HG03565 (cell line): ENCODE results near the gene VIPR2.
"Not testable (repeated sequence)": the region's sequence is repeated elsewhere in the genome, so short reads cannot be mapped to it uniquely, and the experiment has no call there.

ENCODE experiments used
- ATAC-seq: cut with Tn5 transposase; IDR thresholded peaks from one replicate; pipeline ENCODE4 v1.9.1; 2021; ENCODE audit warnings: mild to moderate bottlenecking, moderate library complexity; ENCODE audit not compliant: unreplicated experiment

The VIPR2 gene

GRCh38 chr7:159105832-159106811 is 38.5 kb downstream of the VIPR2 start:
- ATAC-seq = no peak

- no peak for ATAC-seq
Observed at GRCh38 chr7:159105066-159105780, 39.4 kb downstream of the VIPR2 start.

DNA sequence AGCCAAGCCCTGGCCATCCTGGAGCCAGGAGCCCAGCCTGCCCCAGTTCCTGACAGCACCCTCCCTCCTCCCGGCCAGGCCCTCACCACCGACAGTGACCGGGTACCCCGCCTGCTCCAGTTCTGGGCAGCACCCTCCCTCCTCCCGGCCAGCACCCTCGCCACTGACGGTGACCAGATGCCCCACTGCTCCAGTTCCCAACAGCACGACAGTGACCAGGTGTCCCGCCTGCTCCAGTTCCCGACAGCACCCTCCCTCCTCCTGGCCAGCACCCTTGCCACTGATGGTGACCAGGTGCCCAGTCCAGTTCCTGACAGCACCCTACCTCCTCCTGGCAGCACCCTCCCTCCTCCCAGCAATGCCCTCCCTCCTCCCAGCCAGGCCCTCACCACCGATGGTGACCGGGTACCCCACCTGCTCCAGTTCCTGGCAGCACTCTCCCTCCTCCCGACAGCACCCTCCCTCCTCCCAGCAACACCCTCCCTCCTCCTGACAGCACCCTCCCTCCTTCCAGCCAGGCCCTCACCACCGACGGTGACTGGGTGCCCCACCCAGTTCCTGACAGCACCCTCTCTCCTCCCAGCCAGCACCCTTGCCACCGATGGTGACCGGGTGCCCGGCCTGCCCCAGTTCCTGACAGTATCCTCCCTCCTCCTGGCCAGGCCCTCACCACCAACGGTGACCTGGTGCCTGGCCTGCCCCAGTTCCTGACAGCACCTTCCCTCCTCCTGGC is 40.3 kb downstream of the VIPR2 start:
- no peak for ATAC-seq

DNA sequence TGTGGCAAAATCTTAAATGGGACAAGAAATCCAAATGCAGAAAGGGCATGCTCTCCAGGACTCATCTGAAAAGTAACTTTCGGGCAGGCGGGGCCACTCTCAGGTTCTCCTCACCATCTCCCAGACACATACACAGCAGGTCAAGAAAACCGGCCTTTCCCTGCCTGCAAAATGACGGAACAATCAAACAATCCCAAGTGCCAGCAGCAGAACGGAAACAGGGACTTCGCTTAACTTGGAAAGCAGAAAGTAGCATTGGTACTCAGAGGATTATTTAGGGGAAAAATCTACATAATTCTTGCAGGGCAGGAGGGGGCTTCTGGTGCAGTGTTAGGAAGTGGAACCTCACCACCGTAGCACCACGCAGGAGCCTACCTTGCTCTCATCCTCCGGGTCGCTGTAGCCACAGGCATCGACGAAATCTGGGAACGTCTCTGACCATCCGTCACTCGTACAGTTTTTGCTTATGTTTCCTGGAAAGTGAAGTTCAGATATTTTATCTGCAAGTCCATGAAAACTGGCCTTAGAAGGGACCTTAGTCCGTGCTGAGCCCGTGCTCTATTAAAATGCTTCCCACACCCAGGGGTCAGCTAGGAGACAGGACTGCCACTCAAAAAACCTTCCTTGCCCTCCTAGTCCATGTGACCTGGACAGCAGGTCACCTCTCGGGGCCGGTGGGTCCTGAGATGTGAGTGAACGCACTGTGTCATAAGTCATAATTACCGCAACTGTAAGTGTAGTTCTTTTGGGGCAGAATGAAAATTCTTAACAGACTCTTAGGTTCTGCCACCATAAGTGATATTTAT is 41.1 kb downstream of the VIPR2 start:
- ATAC-seq = no peak

DNA sequence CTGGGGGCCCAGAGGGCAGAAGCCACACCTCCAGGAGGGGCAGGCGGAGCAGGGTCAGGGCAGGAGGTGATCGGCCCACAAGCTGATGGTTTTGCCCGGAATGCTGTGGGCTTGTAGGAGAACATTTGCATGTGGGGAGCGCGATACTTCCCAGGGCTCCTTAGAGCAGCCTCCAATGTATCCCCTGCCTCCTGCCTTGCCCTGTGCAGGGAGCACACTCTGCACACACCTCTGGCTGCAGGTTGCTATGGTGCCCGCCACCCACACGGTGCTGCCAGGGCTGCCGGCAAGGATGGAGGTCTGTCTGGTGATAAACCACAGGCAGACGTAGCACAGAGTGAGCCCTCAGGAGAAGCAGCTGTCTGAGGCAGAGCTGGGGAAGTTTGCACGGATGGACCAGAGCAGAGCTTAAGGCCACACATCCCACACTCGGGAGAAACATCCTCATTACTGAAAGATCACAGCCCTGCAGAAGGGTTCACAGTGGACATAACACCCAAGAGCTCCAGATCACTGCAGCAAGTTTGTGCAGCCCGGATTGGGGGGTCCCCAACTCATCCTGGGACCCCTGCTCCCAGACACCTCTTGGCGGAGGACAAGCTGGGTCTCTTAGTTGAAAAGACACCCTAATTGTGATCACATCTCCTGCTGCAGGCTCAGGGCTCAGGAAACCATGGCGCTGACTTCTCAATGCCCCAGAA is 41.8 kb downstream of the VIPR2 start:
- no peak for ATAC-seq

- ATAC-seq = not testable (repeated sequence)
Observed at GRCh38 chr7:159101661-159102091, 43.0 kb downstream of the VIPR2 start.

- ATAC-seq = not testable (repeated sequence)
Observed at GRCh38 chr7:159101083-159101395, 43.6 kb downstream of the VIPR2 start.

DNA sequence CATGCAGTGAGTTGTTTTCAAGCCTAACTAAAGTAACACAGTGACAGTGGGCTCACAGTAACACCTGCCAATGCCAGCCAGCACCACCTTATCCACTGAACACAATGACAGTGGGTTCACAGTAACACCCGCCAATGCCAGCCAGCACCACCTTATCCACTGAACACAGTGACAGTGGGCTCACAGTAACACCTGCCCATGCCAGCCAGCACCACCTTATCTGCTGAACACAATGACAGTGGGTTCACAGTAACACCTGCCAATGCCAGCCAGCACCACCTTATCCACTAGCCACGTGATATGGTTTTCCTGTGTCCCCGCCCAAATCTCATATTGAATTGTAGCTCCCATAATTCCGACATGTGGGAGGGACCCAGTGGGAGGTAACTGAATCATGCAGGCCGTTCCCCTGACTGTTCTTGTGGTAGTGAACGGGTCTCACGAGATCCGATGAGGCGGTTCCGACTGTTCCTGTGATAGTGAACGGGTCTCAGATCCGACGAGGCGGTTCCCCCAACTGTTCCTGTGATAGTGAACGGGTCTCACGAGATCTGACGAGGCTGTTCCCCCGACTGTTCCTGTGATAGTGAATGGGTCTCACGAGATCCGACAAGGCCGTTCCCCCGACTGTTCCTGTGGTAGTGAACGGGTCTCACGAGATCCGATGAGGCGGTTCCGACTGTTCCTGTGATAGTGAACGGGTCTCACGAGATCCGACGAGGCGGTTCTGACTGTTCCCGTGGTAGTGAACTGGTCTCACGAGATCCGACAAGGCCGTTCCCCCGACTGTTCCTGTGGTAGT is 44.2 kb downstream of the VIPR2 start:
- ATAC-seq = not testable (repeated sequence)

GRCh38 chr7:159099711-159100231 is 44.9 kb downstream of the VIPR2 start:
- no peak for ATAC-seq

- ATAC-seq = no peak
Observed at GRCh38 chr7:159098811-159099655, 45.6 kb downstream of the VIPR2 start.

GRCh38 chr7:159098424-159098786 is 46.3 kb downstream of the VIPR2 start:
- no peak for ATAC-seq

GRCh38 chr7:159097661-159098423 is 46.8 kb downstream of the VIPR2 start:
- no peak for ATAC-seq

DNA sequence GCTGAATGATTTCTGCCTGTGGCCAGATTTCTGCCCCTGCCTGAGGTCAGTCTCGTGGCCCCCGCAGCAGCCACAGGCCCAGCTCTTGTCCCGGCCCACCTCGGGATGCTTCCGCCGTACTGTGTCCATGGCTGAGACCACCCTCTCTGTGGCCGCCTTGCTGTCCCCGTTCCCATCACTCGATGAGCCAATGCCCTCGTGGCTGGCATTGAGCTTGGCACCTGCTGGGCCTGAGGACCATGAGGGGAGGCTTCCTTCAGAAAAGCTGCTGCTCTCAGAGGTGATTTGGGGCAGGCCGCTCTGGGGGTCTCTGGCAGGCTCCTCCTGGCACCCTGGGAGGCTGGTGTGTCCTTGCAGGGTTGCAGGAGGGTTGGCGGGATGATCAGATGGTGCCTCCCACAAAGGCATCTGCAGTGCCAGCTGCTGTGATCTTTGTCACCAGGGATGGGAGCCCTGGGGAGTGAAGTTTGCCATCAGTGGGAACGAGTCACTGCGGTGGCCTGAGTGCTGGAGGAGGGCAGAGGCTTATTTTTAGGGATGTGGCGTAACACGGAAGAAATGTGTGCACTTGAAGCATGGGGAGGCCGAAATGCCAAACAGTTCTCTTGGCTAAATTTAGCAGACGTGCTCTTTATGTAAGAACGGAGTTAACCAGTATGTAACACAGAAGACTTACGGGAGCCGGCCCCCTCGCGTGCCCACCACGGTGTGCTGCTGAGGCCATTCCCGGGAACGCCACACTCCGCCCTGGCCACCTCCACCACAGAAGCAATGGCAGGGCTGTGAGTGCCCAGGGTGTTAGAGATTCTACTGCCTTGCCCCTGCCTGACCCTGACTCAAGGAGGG is 47.7 kb downstream of the VIPR2 start:
- ATAC-seq = no peak

DNA sequence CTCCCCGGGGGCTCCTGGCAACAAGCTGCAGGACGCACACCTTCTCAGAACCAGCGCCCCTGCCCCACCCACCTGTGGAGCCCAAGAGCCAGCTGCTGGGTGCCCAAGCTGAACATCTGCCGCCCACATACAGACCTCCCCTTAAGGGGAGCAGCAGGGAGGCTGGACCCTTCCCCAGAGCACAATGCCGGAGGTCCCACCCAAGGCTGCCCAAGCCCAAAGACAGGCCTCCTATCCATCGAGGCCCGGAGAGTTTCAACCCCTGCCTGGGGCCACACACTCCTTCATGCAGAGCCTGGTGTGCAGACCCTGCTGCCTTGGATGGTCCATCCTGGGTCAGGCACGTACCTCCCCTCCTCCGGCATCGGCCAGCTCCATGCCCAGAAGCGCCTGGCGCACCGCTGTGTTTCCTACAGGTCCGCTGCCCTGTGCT is 48.7 kb downstream of the VIPR2 start:
- ATAC-seq = no peak

DNA sequence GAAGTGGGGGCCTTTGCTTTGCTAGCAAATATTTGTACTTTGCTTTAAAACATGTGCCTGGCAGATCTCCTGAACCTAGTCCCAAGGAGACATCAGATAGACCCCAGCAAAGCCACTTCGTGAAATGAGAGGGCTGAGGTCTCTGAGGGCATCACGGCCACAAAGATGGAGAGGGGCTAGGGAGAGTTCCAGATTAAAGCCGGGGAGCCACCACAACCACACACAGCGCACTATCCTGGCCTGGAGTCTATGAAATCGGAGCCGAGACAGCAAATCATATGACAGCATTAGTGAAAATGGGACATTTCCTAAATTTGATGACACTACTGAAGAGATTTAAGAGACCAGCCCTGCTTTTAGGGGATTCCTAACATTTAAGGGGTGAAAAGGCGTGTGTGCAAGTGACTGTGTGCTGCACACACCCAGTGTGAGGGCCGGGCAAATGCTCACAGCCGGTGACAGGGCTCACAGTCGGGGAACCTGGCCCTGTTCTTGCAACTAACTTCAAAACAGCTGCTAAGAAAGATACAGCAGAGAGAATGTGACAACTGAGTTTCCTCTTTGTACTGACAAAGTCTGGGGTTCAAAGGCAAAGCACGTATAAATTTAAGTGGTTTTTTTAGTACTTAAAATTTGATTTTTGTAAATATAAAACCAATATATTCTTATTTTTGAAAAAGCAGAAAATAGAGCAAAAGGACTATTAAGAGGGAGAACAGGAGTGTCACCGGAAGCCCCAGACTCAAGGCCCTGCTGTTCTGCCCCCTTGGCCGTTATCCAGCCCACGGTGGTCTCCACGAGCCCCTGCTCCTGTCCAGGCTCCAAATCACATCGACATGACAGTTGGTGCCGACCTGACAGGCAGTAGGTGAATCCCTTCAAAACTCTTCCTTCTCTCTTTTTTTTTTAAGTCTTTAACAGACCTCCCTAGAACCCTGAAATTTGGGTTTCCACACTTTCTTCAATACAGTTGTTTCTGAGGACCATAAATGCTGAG is 49.5 kb downstream of the VIPR2 start:
- no peak for ATAC-seq
